NCI-H1417 (cell line): ENCODE data around the gene TJP2.
"Not testable (repeated sequence)": the region's sequence is repeated elsewhere in the genome, so short reads cannot be mapped to it uniquely, and the experiment has no call there.

Experiments used
- DNase-seq, 3 experiments: peaks; one replicate each; lab custom pipeline; 2025; lab: John Stamatoyannopoulos, UW

The TJP2 gene

GRCh38 chr9:69158471-69158870 is 15.6 kb upstream of the TJP2 start:
- DNase-seq = no peak

GRCh38 chr9:69164573-69164972 is 9.5 kb upstream of the TJP2 start:
- DNase-seq = not testable (repeated sequence)

DNA sequence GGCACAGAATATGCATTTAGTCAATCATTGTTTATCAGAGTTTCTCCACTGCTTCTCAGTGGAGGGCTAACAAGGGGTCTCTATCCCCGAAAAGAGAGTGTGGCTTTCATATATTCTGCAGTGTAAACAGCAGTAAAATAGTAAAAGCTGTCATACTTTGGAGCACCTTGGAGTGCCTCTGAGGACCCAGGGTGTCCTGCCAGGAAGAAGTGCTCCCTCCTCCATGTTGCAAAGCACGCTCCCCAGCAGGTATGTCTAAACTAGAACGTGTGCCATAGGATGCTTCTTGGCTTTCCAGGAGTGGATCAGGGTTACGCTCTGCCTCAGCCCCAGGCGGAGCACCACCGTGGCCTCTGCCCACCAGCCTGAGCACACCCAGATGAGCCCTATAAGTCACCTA is 8.5 kb upstream of the TJP2 start:
- no peak for DNase-seq

GRCh38 chr9:69168709-69169217 is 5.3 kb upstream of the TJP2 start:
- DNase-seq = peak; percentile 3 to 87 (median 73)

GRCh38 chr9:69170231-69170630 is 3.8 kb upstream of the TJP2 start:
- no peak for DNase-seq

- no peak for DNase-seq
Observed at GRCh38 chr9:69171049-69171448, 3.0 kb upstream of the TJP2 start.

- DNase-seq = no peak
Observed at GRCh38 chr9:69171517-69171916, 2.6 kb upstream of the TJP2 start.

GRCh38 chr9:69172895-69173294 is 1.2 kb upstream of the TJP2 start:
- DNase-seq = no peak

GRCh38 chr9:69173497-69173890 is 583 bp upstream of the TJP2 start:
- DNase-seq = no peak

GRCh38 chr9:69174616-69175463 is 763 bp downstream of the TJP2 start:
- DNase-seq = peak; percentile 24 to 61 (median 60)

DNA sequence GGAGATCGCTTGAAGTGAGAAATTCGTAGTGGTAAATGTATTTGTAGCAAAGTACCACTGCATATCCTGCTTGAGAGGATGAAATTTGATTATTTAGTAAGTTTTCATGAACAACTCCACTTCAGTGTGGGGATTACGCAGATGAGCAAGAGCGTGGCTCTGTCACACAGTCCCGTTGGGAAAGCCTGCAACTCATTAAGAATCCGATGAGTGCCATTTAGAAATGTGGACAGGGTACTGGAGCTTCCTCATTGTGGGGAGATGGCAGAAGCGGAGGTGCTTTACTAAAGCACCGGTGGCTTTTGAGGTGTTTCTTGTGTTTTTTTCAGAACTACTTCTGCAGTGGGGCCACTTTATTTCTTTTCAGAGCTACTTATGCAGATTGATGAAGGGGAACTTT is 1.4 kb downstream of the TJP2 start:
- DNase-seq = no peak

DNA sequence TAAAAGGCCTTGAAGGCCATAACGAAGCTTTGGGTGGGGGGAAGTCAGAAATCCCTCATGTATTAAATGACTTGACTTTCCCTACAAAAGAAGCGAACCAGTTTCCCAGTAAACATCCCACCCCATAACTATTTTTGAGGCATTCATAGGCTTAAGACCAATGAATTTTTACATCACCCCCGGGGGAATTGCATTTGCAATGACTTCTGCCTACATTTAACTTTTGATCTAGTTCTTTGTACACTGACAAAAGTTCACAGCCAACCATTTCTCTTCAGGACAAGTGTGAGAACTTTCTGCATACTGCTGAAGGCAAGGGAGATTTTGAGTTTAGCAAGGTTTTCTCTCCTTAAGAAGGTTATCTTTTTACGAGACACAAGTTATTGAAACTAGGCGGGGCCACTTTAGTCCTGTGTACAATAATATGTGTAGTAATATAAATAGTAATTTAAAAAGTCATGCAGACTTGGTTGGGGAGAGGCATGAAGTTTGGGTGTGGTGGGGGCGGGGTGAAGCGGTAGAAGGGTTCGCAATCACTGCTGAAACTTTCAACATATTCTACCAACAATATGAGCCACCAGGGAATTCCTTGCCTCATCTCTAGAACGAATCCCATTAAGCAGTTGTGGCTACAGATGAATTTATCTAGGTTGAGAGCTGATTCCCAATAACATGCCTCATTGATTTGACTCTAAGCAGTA is 2.5 kb downstream of the TJP2 start:
- DNase-seq = no peak

DNA sequence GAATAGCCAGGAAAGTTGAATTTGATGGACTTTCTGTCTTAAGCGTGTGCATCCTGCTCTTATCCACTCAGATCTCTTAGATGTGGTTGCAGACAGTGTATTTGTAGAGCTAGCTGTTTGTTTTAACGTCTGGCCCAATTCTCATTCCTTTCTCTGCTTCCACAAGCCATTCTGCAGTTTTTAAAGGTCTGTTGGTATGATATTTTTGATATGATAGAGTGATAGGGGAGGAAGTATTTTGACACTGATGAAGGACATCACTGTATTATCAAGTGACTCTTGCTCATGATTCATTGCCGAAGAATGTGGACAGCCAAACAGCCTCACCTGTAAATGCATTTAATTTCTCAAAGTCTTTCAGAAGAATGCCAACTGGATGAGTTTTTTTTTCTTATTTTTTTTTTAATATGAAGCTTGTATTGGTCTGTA is 4.5 kb downstream of the TJP2 start:
- DNase-seq = no peak

DNA sequence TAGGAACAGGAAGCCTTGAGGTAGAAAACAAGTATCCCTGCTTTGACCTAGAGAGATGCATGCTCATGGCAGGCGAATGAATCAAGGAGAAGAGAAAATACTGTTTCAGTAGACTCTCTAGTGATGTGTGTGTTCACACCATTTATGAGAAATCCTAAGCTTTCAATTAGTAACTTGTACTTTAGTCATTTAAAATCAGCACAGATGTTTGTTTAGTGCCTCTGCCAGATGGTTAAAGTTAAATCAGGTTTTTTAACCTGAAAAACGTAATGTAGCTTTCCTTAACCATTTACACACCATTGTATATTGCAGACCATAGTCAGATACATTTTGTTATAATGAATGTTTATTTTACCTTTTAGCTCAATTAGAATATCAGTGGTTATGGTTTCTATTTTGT is 5.0 kb downstream of the TJP2 start:
- no peak for DNase-seq

GRCh38 chr9:69180200-69180599 is 6.1 kb downstream of the TJP2 start:
- no peak for DNase-seq

GRCh38 chr9:69180670-69181069 is 6.6 kb downstream of the TJP2 start:
- DNase-seq = peak in 1 of 3 experiments; percentile 15

GRCh38 chr9:69181908-69182353 is 7.9 kb downstream of the TJP2 start:
- DNase-seq = no peak

DNA sequence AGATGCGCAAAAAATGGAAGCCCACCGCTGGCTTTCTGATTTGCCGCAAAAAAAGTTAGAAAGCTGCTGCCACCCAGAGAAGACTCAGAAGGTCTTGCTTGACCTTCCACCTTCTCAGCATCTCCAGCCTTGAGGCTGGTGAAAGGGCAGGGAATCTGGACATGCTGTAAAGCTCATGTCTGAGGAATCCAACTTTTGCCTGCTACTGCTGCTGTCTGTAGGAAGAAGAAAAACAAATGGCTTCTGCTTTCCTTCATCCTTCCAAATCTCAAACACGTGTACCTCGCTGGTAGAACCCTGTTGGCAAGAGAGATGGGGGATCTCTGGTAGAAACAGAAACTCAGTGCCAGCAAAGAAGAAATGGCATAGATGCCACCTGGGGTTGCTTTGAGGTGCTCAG is 10.2 kb downstream of the TJP2 start:
- no peak for DNase-seq

GRCh38 chr9:69186841-69187611 is 12.9 kb downstream of the TJP2 start:
- no peak for DNase-seq

DNA sequence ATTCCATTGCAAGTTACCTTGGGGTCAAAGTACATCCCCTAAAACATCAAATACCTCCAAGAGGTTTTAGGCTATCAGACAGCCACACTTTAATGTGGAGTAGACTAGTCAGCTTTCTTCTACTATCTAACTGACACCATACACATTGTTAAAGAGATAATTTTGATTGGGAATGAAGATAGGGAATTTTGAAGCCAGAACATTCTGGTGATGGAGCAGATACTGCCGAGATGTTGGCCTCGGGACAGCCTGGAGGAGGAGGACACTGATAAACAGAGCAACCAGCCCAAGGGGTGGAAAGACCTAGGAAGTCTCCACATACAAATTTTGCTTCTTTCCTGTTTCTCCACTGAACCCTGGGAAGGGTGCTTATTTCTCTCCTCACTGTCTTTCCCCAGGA is 14.9 kb downstream of the TJP2 start:
- DNase-seq = no peak

DNA sequence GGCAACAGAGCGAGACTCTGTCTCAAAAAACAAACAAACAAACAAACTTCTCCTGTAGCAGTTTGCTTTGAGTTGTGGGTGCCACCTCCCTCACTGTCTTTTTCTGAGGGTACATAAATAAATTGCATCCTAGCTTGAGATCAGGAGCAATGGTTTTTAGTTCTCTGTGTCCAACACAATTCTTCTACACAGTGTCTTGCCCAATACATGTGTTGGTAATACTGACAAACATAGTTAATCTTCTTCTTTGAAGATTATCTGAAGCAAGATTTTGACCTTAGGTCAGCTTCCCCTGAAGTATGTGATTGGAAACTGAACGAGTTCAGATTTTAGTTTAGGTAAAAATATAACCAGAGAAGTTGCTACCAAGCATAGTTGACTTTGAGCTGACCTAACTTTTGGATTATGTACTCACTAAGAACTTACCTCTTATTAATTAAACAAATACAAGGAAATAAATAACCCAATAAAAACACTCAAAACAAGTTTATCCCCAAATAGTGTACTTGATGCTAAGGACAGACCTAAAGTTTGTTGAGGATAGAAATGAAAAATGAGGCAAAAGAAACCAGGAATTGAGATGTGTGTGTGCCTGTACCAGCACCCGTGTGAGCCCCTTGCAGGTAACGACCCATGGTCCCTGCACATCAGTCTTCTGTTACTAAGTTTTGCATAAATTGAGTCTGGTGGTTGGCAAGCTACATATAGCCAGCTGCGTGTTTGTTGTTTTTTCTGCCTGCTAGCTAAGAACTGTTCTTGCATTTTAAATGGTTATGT is 16.2 kb downstream of the TJP2 start:
- DNase-seq = no peak

DNA sequence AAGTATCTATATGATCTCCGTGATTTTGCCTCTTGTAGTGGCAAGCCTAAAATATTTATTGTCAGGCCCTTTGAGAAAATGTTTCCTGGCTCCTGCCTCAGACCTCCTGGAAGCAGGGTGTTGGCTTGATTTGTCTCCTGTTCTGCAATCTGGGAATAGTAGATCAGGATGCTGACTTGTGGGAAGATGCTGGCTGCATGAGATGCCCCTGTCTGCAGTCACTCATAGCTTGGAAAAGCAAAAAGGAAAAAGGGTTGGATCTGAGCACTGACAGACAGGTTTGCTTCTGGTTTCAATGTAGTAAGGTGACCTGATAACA is 16.7 kb downstream of the TJP2 start:
- no peak for DNase-seq
